NCI-H446 treated with DMSO at 0.1 percent for 48 hours (cell line): Measurements from ENCODE around the gene CALML4.

Experiments used
- DNase-seq: peaks from one replicate; lab custom pipeline; 2025; lab: John Stamatoyannopoulos, UW

The CALML4 gene

GRCh38 chr15:68143785-68144184 is 61.3 kb downstream of the CALML4 start:
- no peak for DNase-seq

GRCh38 chr15:68143129-68143528 is 62.0 kb downstream of the CALML4 start:
- DNase-seq = no peak
